Fibroblast of peridontal ligament (primary cell): ENCODE data around the gene ITGA1.
"Not testable (repeated sequence)": the region's sequence is repeated elsewhere in the genome, so short reads cannot be mapped to it uniquely, and the experiment has no call there.

ENCODE experiments used
- DNase-seq: peaks from one replicate; pipeline ENCODE4 v3.0.0-alpha.2; 2010; ENCODE audit errors: extremely low read depth

Gene ITGA1

GRCh38 chr5:52800394-52801213, 12.9 kb downstream of the ITGA1 start:
- peak; percentile 63 for DNase-seq

- no peak for DNase-seq
Observed at GRCh38 chr5:52801329-52801728, 13.6 kb downstream of the ITGA1 start.

GRCh38 chr5:52802272-52802973, 14.7 kb downstream of the ITGA1 start:
- DNase-seq, result peak; percentile 44

GRCh38 chr5:52802974-52803336, 15.2 kb downstream of the ITGA1 start:
- no peak for DNase-seq

- DNase-seq, result no peak
Observed at GRCh38 chr5:52804387-52804791, 16.7 kb downstream of the ITGA1 start.

GRCh38 chr5:52804981-52805380, 17.3 kb downstream of the ITGA1 start:
- no peak for DNase-seq

- DNase-seq, result no peak
Observed at GRCh38 chr5:52805615-52806014, 17.9 kb downstream of the ITGA1 start.

- DNase-seq, result no peak
Observed at GRCh38 chr5:52807037-52807436, 19.3 kb downstream of the ITGA1 start.

GRCh38 chr5:52807723-52808122, 20.0 kb downstream of the ITGA1 start:
- no peak for DNase-seq

GRCh38 chr5:52808316-52808901, 20.7 kb downstream of the ITGA1 start:
- DNase-seq, result peak; percentile 44

- DNase-seq, result peak; percentile 61
Observed at GRCh38 chr5:52809884-52810283, 22.2 kb downstream of the ITGA1 start.

GRCh38 chr5:52810426-52810825, 22.7 kb downstream of the ITGA1 start:
- no peak for DNase-seq

- DNase-seq, result peak; percentile 61
Observed at GRCh38 chr5:52811067-52811749, 23.5 kb downstream of the ITGA1 start.

- DNase-seq, result no peak
Observed at GRCh38 chr5:52814352-52815148, 26.8 kb downstream of the ITGA1 start.

- no peak for DNase-seq
Observed at GRCh38 chr5:52817818-52818217, 30.1 kb downstream of the ITGA1 start.

- no peak for DNase-seq
Observed at GRCh38 chr5:52818360-52818759, 30.6 kb downstream of the ITGA1 start.

- not testable (repeated sequence) for DNase-seq
Observed at GRCh38 chr5:52818807-52819206, 31.1 kb downstream of the ITGA1 start.

GRCh38 chr5:52821901-52822300, 34.2 kb downstream of the ITGA1 start:
- no peak for DNase-seq

GRCh38 chr5:52822437-52822836, 34.7 kb downstream of the ITGA1 start:
- no peak for DNase-seq

- no peak for DNase-seq
Observed at GRCh38 chr5:52824827-52825226, 37.1 kb downstream of the ITGA1 start.

GRCh38 chr5:52825826-52826225, 38.1 kb downstream of the ITGA1 start:
- DNase-seq, result no peak
